ENCODE results near the gene MPZ.
"Not testable (repeated sequence)": the region's sequence is repeated elsewhere in the genome, so short reads cannot be mapped to it uniquely, and the experiment has no call there.

Gene MPZ

GRCh38 chr1:161300478-161300877, 9.3 kb downstream of the MPZ start:
- DNase-seq (ENCODE audit: low spot score) = no peak

GRCh38 chr1:161299347-161299746, 10.4 kb downstream of the MPZ start:
- no peak for DNase-seq (ENCODE audit: low spot score)

- no peak for DNase-seq (ENCODE audit: low spot score)
Measured at GRCh38 chr1:161298116-161298515, 11.7 kb downstream of the MPZ start.

GRCh38 chr1:161297415-161297814, 12.4 kb downstream of the MPZ start:
- DNase-seq (ENCODE audit: low spot score) = no peak

GRCh38 chr1:161290779-161291178, 19.0 kb downstream of the MPZ start:
- DNase-seq (ENCODE audit: low spot score) = no peak

GRCh38 chr1:161287482-161288054, 22.2 kb downstream of the MPZ start:
- DNase-seq (ENCODE audit: low spot score) = no peak

GRCh38 chr1:161285521-161285920, 24.2 kb downstream of the MPZ start:
- DNase-seq (ENCODE audit: low spot score) = no peak

- DNase-seq (ENCODE audit: low spot score) = no peak
Measured at GRCh38 chr1:161285113-161285512, 24.7 kb downstream of the MPZ start.

GRCh38 chr1:161282991-161283390, 26.8 kb downstream of the MPZ start:
- no peak for DNase-seq (ENCODE audit: low spot score)

GRCh38 chr1:161274874-161275273, 34.9 kb downstream of the MPZ start:
- DNase-seq (ENCODE audit: low spot score) = peak; percentile 76

GRCh38 chr1:161273402-161273801, 36.4 kb downstream of the MPZ start:
- no peak for DNase-seq (ENCODE audit: low spot score)

- DNase-seq (ENCODE audit: low spot score) = no peak
Measured at GRCh38 chr1:161267321-161267720, 42.4 kb downstream of the MPZ start.

- DNase-seq (ENCODE audit: low spot score) = no peak
Measured at GRCh38 chr1:161266836-161267235, 42.9 kb downstream of the MPZ start.

GRCh38 chr1:161266202-161266601, 43.6 kb downstream of the MPZ start:
- no peak for DNase-seq (ENCODE audit: low spot score)

GRCh38 chr1:161265305-161265704, 44.5 kb downstream of the MPZ start:
- DNase-seq (ENCODE audit: low spot score) = no peak

GRCh38 chr1:161261261-161262235, 48.2 kb downstream of the MPZ start:
- no peak for DNase-seq (ENCODE audit: low spot score)

- DNase-seq (ENCODE audit: low spot score) = peak; percentile 71
Measured at GRCh38 chr1:161260376-161261260, 49.1 kb downstream of the MPZ start.

- DNase-seq (ENCODE audit: low spot score) = no peak
Measured at GRCh38 chr1:161259765-161260164, 50.0 kb downstream of the MPZ start.

GRCh38 chr1:161259345-161259702, 50.4 kb downstream of the MPZ start:
- no peak for DNase-seq (ENCODE audit: low spot score)

GRCh38 chr1:161258439-161259344, 51.1 kb downstream of the MPZ start, which contains the start of gene PCP4L1:
TSS of gene PCP4L1 (plus strand) at chr1:161258745. CDS start at chr1:161258975, 230 bp downstream.
- DNase-seq (ENCODE audit: low spot score) = no peak

- not testable (repeated sequence) for DNase-seq (ENCODE audit: low spot score)
Measured at GRCh38 chr1:161257109-161257508, 52.7 kb downstream of the MPZ start.

Data from D341Med (cell line).